ENCODE measurements around the gene FOXF1. TPM values are rescaled to one million over a fixed set of nuclear protein-coding genes. Genes with fewer than 3 reads are reported as not detected.

The FOXF1 gene
- 0.57 TPM for total RNA-seq
- 0.67 TPM for polyA plus RNA-seq (ENCODE audit: insufficient read depth, low read depth, low replicate concordance)
- long read RNA-seq, donor 1: 0 reads
- long read RNA-seq, donor 2: 0 reads
- long read RNA-seq, donor 3: 0 reads
- long read RNA-seq, donor 4: 0 reads
- long read RNA-seq, donor 5: 0 reads
- long read RNA-seq, donor 6: 0 reads
- long read RNA-seq, donor 7, partial matches to known transcripts: 0 of 1 reads
- long read RNA-seq, donor 7, other reads (novel, unspliced or antisense): 0 of 1 reads
- long read RNA-seq, donor 8: 0 reads
- long read RNA-seq, donor 9: 0 reads
- long read RNA-seq, donor 10: 0 reads

DNA sequence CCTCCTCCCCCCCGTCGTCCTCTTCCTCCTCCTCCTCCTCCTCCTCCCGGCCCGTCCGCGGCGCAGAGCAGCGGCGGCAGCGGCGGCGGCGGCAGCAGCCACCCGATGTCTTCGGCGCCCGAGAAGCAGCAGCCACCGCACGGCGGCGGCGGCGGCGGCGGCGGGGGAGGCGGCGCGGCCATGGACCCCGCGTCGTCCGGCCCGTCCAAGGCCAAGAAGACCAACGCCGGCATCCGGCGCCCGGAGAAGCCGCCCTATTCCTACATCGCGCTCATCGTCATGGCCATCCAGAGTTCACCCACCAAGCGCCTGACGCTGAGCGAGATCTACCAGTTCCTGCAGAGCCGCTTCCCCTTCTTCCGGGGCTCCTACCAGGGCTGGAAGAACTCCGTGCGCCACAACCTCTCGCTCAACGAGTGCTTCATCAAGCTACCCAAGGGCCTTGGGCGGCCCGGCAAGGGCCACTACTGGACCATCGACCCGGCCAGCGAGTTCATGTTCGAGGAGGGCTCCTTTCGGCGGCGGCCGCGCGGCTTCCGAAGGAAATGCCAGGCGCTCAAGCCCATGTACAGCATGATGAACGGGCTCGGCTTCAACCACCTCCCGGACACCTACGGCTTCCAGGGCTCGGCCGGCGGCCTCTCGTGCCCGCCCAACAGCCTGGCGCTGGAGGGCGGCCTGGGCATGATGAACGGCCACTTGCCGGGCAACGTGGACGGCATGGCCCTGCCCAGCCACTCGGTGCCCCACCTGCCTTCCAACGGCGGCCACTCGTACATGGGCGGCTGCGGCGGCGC lies at the start of gene FOXF1:
TSS of gene FOXF1 (plus strand) at position 63 of the 797 bp plus-strand sequence. CDS start at position 106, 43 bp downstream.
- peaks cover 60% of the 10 kb centered on the region for H3K27me3 ChIP-seq (ENCODE audit: control insufficient read depth, insufficient read depth, low read length)
- peak within 1 kb of the TSS in 1 of 3 donors; percentile 26 for H3K9ac ChIP-seq (ENCODE audit: low read length in 3 of 3)
- H3K4me1 ChIP-seq (ENCODE audit: control insufficient read depth in 2 of 3, insufficient read depth in 2 of 3, low read depth in 1 of 3, low read length in 3 of 3): peaks cover 0 to 13% (median 0%) of the 10 kb centered on the region in 3 donors
- peak within 1 kb of the TSS; percentile 76 to 77 for H3K27ac ChIP-seq (ENCODE audit: low read depth in 2 of 2, low read length in 2 of 2)
- TF ChIP-seq, protein P1, sequence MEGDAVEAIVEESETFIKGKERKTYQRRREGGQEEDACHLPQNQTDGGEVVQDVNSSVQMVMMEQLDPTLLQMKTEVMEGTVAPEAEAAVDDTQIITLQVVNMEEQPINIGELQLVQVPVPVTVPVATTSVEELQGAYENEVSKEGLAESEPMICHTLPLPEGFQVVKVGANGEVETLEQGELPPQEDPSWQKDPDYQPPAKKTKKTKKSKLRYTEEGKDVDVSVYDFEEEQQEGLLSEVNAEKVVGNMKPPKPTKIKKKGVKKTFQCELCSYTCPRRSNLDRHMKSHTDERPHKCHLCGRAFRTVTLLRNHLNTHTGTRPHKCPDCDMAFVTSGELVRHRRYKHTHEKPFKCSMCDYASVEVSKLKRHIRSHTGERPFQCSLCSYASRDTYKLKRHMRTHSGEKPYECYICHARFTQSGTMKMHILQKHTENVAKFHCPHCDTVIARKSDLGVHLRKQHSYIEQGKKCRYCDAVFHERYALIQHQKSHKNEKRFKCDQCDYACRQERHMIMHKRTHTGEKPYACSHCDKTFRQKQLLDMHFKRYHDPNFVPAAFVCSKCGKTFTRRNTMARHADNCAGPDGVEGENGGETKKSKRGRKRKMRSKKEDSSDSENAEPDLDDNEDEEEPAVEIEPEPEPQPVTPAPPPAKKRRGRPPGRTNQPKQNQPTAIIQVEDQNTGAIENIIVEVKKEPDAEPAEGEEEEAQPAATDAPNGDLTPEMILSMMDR (IDR thresholded peaks at IDR 0.05; ENCODE audit: borderline replicate concordance, extremely low read depth, insufficient read depth): no peak
- no peaks in the 10 kb centered on the region for H3K9me3 ChIP-seq (ENCODE audit: control insufficient read depth in 2 of 3, insufficient read depth in 1 of 3, low read length in 3 of 3)
- FAIRE-seq (no peak), DNase-seq (peak in 4 of 5 donors; percentile 43 to 84 (median 48))
- intact Hi-C loops (cut with DNase I): loop anchor here (10.0 kb wide), 1 partner anchor 696 kb away; no protein-coding TSS in a partner anchor
- peak within 1 kb of the TSS in 2 of 3 donors; percentile 48 to 60 for H3K4me3 ChIP-seq (ENCODE audit: low read length in 3 of 3)
- H3K36me3 ChIP-seq (ENCODE audit: control insufficient read depth in 2 of 3, insufficient read depth in 3 of 3, low read length in 3 of 3): no peaks in the 10 kb centered on the region

DNA sequence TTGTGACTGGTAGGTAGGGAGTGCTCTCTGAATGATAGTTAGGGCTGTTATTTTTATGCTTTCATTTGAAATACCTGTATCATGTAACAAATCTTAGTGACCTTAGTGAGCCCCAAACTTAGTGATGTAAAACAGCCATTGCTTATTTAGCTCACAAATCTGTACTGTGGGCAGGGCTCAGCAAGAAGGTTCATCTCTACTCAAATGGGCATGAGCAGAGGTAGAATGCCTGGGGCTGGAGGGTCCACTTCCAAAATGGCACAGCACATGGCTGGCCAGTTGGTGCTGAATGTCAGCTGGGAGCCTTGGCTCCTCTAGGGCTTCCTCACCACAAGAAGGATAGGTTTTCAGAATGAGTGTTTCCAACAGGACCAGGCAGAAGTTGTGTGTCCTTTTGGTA lies 49.3 kb upstream of the FOXF1 start:
- H3K27ac ChIP-seq (ENCODE audit: low read depth in 2 of 2, low read length in 2 of 2): no peak overlapping the region
- DNase-seq: no peak
- TF ChIP-seq, protein P1 (IDR thresholded peaks at IDR 0.05; ENCODE audit: borderline replicate concordance, extremely low read depth, insufficient read depth): no peak
- H3K4me3 ChIP-seq (ENCODE audit: low read length in 3 of 3): no peak overlapping the region
- no peaks in the 10 kb centered on the region for H3K36me3 ChIP-seq (ENCODE audit: control insufficient read depth in 2 of 3, insufficient read depth in 3 of 3, low read length in 3 of 3)
- H3K9ac ChIP-seq (ENCODE audit: low read length in 3 of 3): no peak overlapping the region
- intact Hi-C loops (cut with DNase I): no loop called here
- no peak for FAIRE-seq
- peaks cover 12% of the 10 kb centered on the region for H3K27me3 ChIP-seq (ENCODE audit: control insufficient read depth, insufficient read depth, low read length)
- no peaks in the 10 kb centered on the region for H3K4me1 ChIP-seq (ENCODE audit: control insufficient read depth in 2 of 3, insufficient read depth in 2 of 3, low read depth in 1 of 3, low read length in 3 of 3)
- H3K9me3 ChIP-seq (ENCODE audit: control insufficient read depth in 2 of 3, insufficient read depth in 1 of 3, low read length in 3 of 3): peaks cover 4 to 16% (median 6%) of the 10 kb centered on the region in 3 donors

DNA sequence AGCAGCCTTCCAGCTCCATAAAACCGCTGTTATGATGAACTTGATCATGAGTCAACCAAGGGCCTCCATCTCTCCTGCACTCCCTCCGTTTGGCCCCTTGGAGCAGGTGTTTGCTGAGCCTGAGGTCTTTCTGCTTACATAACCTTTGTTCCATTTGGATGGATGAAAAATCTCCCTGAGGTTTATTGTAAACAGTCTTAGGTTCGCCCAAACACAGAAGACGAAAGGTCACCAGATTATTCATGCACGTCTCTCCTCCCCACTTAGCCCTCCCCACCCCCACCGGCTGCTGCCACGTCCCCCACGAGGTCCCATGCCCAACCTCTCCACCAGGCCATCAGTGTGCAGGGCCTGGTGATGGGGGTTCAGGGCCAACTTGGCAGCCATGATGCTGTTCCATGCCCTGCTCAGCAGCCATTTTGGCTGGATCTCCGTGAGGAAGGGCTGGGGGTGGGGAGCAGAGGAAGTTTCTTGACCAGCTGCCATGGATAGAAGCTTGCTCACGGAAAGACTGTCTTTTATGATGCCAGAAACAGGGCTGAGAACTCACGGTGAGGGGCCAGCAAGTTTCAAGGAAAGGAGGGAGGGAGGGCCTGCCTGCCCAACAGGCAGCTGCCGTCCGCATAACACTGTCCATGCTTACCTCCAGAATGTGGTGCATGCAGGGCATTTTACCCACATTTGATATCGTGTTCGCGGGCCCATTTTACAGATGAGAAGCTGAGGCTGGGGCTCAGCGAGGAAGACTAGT lies 47.8 kb upstream of the FOXF1 start:
- Histone ChIP-seq H3K9me3 (ENCODE audit: control insufficient read depth in 2 of 3, insufficient read depth in 1 of 3, low read length in 3 of 3) (peaks cover 4 to 16% (median 6%) of the 10 kb centered on the region in 3 donors), H3K4me3 (ENCODE audit: low read length in 3 of 3) (no peak overlapping the region), H3K9ac (ENCODE audit: low read length in 3 of 3) (no peak overlapping the region), H3K27me3 (ENCODE audit: control insufficient read depth, insufficient read depth, low read length) (peaks cover 5% of the 10 kb centered on the region), H3K36me3 (ENCODE audit: control insufficient read depth in 2 of 3, insufficient read depth in 3 of 3, low read length in 3 of 3) (no peaks in the 10 kb centered on the region), H3K27ac (ENCODE audit: low read depth in 2 of 2, low read length in 2 of 2) (no peak overlapping the region), H3K4me1 (ENCODE audit: control insufficient read depth in 2 of 3, insufficient read depth in 2 of 3, low read depth in 1 of 3, low read length in 3 of 3) (no peaks in the 10 kb centered on the region)
- TF ChIP-seq, protein P1 (IDR thresholded peaks at IDR 0.05; ENCODE audit: borderline replicate concordance, extremely low read depth, insufficient read depth): no peak
- FAIRE-seq (no peak), DNase-seq (peak in 2 of 5 donors; percentile 22 to 46)
- intact Hi-C loops (cut with DNase I): no loop called here

All from kidney (tissue), 22 donors.